HepG2 (cell line): ENCODE measurements around the gene GARS1.

Experiments used
- ATF2 ChIP-seq: sonication (generic); formaldehyde crosslinking; IDR thresholded peaks from 2 replicates; pipeline ENCODE4 v1.4.0; 2020; ENCODE audit warnings: missing genetic modification reagents
- CTCF ChIP-seq: sonication (generic); formaldehyde crosslinking; IDR thresholded peaks from 2 replicates; pipeline ENCODE4 v1.5.0; 2020; ENCODE audit warnings: mild to moderate bottlenecking, missing genetic modification reagents, moderate library complexity
- HMGA1 ChIP-seq: sonication (generic); formaldehyde crosslinking; conservative IDR thresholded peaks from 2 replicates; pipeline ENCODE4 v1.4.0; 2020; ENCODE audit warnings: missing genetic modification reagents
- YY1 ChIP-seq: IDR thresholded peaks from 2 replicates; pipeline ENCODE4 v1.6.1; 2011; ENCODE audit warnings: low read length, low read depth, moderate library complexity, mild to moderate bottlenecking; ENCODE audit not compliant: insufficient read depth, insufficient replicate concordance
- ZNF3 ChIP-seq: IDR thresholded peaks from 2 replicates; pipeline ENCODE4 v1.7.0; 2017; ENCODE audit warnings: inconsistent platforms

DNA sequence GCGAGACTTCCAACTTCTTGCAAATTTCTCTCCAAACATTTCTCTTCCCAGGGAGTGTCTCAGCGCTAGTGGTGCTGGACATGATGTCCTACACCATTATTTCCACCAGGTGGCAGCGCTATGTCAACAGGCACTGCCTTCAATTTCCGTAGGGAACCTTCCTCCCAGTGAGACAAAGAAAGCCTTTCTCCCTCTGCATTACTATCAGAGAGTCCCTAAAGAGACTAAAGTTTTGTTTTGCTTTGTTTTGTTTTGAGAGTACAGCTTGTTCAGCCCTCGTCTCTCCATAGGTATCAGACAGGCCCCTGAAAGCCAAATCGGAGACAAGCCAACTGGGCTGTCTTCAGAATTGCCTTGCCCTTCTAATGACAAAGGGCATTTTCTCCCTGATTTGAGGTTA, 45.8 kb upstream of the GARS1 start:
- no peak for TF ChIP-seq YY1
- peak; percentile 88 for TF ChIP-seq CTCF (CRISPR knock-in tag)
- TF ChIP-seq ATF2, result no peak
- no peak for TF ChIP-seq HMGA1 (CRISPR knock-in tag)
- TF ChIP-seq ZNF3 (CRISPR knock-in tag), result no peak
